ENCODE data around the gene PLEKHG7.

- no peak for TF ChIP-seq POLR2A (IDR thresholded peaks at IDR 0.05)
- TF ChIP-seq CTCF (IDR thresholded peaks at IDR 0.05) = no peak
These were observed 18.3 kb downstream of the PLEKHG7 start for GRCh38 chr12:92721130-92721529.

All from right lobe of liver (tissue), 4 donors.